Glutamatergic neuron (in vitro differentiated cells): ENCODE data around the gene ENTR1. TPM values are rescaled to one million over a fixed set of nuclear protein-coding genes. Genes with fewer than 3 reads are reported as not detected.

Experiments
- DNase-seq: peaks from one replicate; pipeline ENCODE4 v3.0.0; 2022
- H3K27ac Mint-ChIP-seq: one replicate; pipeline ENCODE4 v1.8.0; 2020; ENCODE audit warnings: mild to moderate bottlenecking, mixed read lengths, inconsistent platforms; ENCODE audit not compliant: unreplicated experiment
- H3K27me3 Mint-ChIP-seq: one replicate; pipeline ENCODE4 v1.8.0; 2020; ENCODE audit warnings: mild to moderate bottlenecking, moderate library complexity, mixed read lengths, inconsistent platforms; ENCODE audit not compliant: unreplicated experiment
- H3K36me3 Mint-ChIP-seq: one replicate; pipeline ENCODE4 v1.8.0; 2020; ENCODE audit warnings: mild to moderate bottlenecking, mixed read lengths, inconsistent platforms; ENCODE audit not compliant: unreplicated experiment
- H3K4me1 Mint-ChIP-seq: one replicate; pipeline ENCODE4 v1.8.0; 2020; ENCODE audit warnings: mild to moderate bottlenecking, low read depth, mixed read lengths, inconsistent platforms; ENCODE audit not compliant: unreplicated experiment
- H3K4me3 Mint-ChIP-seq: one replicate; pipeline ENCODE4 v1.8.0; 2020; ENCODE audit warnings: mild to moderate bottlenecking, mixed read lengths, inconsistent platforms; ENCODE audit not compliant: unreplicated experiment
- H3K9me3 Mint-ChIP-seq: one replicate; pipeline ENCODE4 v1.8.0; 2020; ENCODE audit warnings: mild to moderate bottlenecking, moderate library complexity, mixed read lengths, inconsistent platforms; ENCODE audit not compliant: unreplicated experiment
- CTCF ChIP-seq: fragments of 200-600 bp; sonication (generic); IDR thresholded peaks from one replicate; pipeline ENCODE4 v1.5.0; 2021; ENCODE audit not compliant: partially characterized antibody, unreplicated experiment
- total RNA-seq: library from RNA; stranded (reverse); fragmentation: NEBNext Ultra II Directional; extraction: Animal tissue kit (Norgen Biotek cat#: 25700); gene quantifications from one replicate; pipeline ENCODE4 v1.2.1, GENCODE V29; 2021; ENCODE audit not compliant: unreplicated experiment

Gene ENTR1
- total RNA-seq, 1 donor from 2014 or later: 61.2 TPM

- H3K4me3 Mint-ChIP-seq: no peak overlapping the region
- no peaks in the 10 kb centered on the region for H3K36me3 Mint-ChIP-seq
- peaks cover 7% of the 10 kb centered on the region for H3K27me3 Mint-ChIP-seq
- peaks cover 11% of the 10 kb centered on the region for H3K9me3 Mint-ChIP-seq
- no peaks in the 10 kb centered on the region for H3K4me1 Mint-ChIP-seq
- no peak for DNase-seq
- no peak overlapping the region for H3K27ac Mint-ChIP-seq
- TF ChIP-seq CTCF: no peak
These were observed 32.7 kb upstream of the ENTR1 start for GRCh38 chr9:136443087-136443486.

- no peak for TF ChIP-seq CTCF
- no peaks in the 10 kb centered on the region for H3K36me3 Mint-ChIP-seq
- H3K9me3 Mint-ChIP-seq: peaks cover 11% of the 10 kb centered on the region
- H3K27ac Mint-ChIP-seq: no peak overlapping the region
- H3K4me3 Mint-ChIP-seq: no peak overlapping the region
- peaks cover 9% of the 10 kb centered on the region for H3K27me3 Mint-ChIP-seq
- peaks cover 3% of the 10 kb centered on the region for H3K4me1 Mint-ChIP-seq
- DNase-seq: peak; percentile 8
These were observed 31.9 kb upstream of the ENTR1 start for GRCh38 chr9:136442265-136442664.

- Mint-ChIP-seq H3K27ac (no peak overlapping the region), H3K9me3 (peaks cover 10% of the 10 kb centered on the region), H3K4me1 (peaks cover 8% of the 10 kb centered on the region), H3K27me3 (peaks cover 12% of the 10 kb centered on the region), H3K4me3 (peak overlapping the region; percentile 49), H3K36me3 (no peaks in the 10 kb centered on the region)
- TF ChIP-seq CTCF: no peak
- DNase-seq: no peak
These were observed 31.3 kb upstream of the ENTR1 start for GRCh38 chr9:136441681-136442245.

- DNase-seq: no peak
- peaks cover 10% of the 10 kb centered on the region for H3K9me3 Mint-ChIP-seq
- H3K36me3 Mint-ChIP-seq: no peaks in the 10 kb centered on the region
- no peak for TF ChIP-seq CTCF
- peak overlapping the region; percentile 49 for H3K4me3 Mint-ChIP-seq
- peaks cover 13% of the 10 kb centered on the region for H3K27me3 Mint-ChIP-seq
- H3K4me1 Mint-ChIP-seq: peaks cover 12% of the 10 kb centered on the region
- no peak overlapping the region for H3K27ac Mint-ChIP-seq
These were observed 30.8 kb upstream of the ENTR1 start for GRCh38 chr9:136441191-136441680.
